GM21381 (cell line): Measurements from ENCODE around the gene MORC1.
"Not testable (repeated sequence)": the region's sequence is repeated elsewhere in the genome, so short reads cannot be mapped to it uniquely, and the experiment has no call there.

Source experiments
- ATAC-seq: cut with Tn5 transposase; IDR thresholded peaks from one replicate; pipeline ENCODE4 v1.9.1; 2021; ENCODE audit warnings: mild to moderate bottlenecking, moderate library complexity; ENCODE audit not compliant: unreplicated experiment

MORC1 gene, protein sequence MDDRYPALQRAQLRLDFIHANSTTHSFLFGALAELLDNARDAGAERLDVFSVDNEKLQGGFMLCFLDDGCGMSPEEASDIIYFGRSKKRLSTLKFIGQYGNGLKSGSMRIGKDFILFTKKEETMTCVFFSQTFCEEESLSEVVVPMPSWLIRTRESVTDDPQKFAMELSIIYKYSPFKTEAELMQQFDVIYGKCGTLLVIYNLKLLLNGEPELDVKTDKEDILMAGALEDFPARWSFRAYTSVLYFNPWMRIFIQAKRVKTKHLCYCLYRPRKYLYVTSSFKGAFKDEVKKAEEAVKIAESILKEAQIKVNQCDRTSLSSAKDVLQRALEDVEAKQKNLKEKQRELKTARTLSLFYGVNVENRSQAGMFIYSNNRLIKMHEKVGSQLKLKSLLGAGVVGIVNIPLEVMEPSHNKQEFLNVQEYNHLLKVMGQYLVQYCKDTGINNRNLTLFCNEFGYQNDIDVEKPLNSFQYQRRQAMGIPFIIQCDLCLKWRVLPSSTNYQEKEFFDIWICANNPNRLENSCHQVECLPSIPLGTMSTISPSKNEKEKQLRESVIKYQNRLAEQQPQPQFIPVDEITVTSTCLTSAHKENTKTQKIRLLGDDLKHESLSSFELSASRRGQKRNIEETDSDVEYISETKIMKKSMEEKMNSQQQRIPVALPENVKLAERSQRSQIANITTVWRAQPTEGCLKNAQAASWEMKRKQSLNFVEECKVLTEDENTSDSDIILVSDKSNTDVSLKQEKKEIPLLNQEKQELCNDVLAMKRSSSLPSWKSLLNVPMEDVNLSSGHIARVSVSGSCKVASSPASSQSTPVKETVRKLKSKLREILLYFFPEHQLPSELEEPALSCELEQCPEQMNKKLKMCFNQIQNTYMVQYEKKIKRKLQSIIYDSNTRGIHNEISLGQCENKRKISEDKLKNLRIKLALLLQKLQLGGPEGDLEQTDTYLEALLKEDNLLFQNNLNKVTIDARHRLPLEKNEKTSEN

GRCh38 chr3:109117939-109118338 lies at the start of gene MORC1:
Gene MORC1 (minus strand): TSS chr3:109118134. CDS start chr3:109118059, 75 bp downstream.
- no peak for ATAC-seq

- no peak for ATAC-seq
These were observed 48.0 kb upstream of the MORC1 start for GRCh38 chr3:109165905-109166304.

DNA sequence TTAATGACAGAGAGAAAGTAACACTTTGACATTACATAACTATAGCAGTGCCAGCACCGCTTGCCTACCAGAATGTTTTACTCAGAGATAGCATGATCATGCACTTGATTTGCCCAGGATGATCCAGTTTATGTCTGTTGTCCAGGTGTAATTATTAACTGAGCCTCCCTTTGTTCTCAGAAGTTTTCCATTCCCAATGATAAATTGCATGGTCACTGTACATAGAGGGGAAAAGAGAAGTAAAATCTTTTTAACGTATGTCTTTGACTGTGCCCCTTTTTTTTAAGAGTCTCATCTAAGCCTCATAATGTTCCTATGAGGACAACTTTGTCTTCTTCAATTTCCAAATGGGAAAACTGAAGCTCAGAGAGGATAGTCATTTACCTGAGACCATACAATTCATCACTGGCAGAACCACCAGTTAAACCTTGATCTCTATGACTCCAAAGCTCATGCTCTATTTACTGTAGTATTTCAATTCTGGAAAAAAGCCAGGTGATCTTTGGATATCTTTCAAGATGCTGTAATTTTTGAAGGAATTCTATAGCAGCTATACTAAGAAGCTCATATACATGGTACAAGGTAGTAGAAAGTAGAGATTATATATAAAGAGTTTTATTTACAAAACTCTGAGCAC lies 43.7 kb upstream of the MORC1 start:
- no peak for ATAC-seq

DNA sequence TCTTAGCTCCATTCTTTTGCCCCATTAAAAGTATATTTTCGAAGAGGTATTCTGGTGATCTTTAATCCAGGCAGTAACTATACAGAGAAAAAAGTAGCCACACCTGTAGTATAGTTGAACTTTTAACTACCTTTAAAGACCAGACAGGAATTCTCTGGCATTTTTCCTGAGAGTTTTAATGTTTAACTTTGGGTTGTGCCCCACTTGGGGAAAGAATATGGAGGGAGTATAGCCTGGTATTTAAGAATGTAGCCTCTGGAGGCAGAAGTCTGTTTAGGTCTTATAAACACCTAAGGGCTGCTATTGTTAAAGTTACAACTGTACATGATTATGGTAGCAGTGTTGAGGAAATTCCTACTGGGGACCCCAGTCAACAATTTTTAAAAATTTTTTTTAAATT lies 37.9 kb upstream of the MORC1 start:
- ATAC-seq, result no peak

- no peak for ATAC-seq
These were observed 37.0 kb upstream of the MORC1 start for GRCh38 chr3:109154979-109155378.

DNA sequence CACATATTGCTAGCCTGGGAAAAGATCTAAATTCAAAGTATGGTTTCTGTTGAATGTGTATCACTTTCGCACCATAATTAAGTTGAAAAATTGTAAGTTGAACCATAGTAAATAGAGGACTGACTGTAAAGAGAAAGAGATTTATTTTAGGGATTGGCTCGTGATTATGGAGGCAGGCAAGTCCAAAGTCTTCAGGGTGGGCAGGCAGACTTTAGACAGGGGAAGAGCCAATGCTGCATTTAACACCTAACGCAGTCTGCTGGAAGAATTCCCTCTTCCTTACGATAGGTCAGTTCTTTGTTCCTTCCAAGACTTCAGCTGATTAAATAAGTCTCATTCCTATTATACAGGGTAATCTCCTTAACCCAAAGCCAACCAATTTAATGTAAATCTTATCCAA lies 34.4 kb upstream of the MORC1 start:
- ATAC-seq, result no peak

- ATAC-seq, result no peak
These were observed 31.1 kb upstream of the MORC1 start for GRCh38 chr3:109149078-109149477.

DNA sequence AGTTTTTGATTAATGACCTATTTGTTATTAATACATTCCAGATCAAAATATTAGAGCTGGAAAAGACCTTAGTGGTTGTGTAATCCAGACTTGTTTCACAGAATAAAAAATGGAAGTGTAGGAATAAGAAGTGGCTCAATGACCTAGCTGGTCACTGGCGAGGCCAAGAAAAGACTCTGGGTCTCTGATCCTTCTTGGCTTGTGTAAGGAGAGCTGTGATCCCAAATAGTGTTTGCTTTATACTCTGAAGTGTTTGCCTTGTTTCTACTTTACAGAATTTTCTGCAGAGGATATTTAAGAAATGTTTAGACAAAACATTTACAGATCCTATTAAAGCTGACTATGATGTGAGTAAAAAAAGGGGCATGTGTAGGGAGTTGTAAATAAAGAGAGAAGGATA lies 25.7 kb upstream of the MORC1 start:
- ATAC-seq, result no peak

- no peak for ATAC-seq
These were observed 22.4 kb upstream of the MORC1 start for GRCh38 chr3:109140318-109140717.

- ATAC-seq, result no peak
These were observed 19.8 kb upstream of the MORC1 start for GRCh38 chr3:109137761-109138160.

DNA sequence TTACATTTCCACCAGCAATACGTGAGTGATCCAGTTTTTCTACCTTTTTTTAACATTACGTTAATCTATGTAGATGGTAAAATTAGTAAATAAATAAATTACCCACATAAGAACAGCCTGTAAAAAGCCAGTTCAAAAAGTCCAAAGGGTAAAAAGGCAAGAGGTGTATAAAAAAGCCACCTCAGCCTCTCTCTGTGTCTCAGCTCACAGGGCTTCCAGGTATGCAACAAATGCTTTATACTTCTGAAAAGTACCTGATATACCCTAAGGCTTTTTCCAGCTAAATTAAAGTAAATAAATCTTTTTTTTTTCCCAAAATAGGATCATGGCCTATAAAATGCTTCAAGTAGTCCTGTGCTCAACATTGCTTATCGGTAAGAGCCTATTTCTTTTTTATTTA lies 18.6 kb upstream of the MORC1 start, which contains the start of gene C3orf85:
TSS of gene C3orf85 (plus strand) at position 197 of the 400 bp plus-strand sequence. CDS start at position 326, 129 bp downstream.
- no peak for ATAC-seq

GRCh38 chr3:109133474-109133816 lies 15.5 kb upstream of the MORC1 start:
- ATAC-seq, result not testable (repeated sequence)

DNA sequence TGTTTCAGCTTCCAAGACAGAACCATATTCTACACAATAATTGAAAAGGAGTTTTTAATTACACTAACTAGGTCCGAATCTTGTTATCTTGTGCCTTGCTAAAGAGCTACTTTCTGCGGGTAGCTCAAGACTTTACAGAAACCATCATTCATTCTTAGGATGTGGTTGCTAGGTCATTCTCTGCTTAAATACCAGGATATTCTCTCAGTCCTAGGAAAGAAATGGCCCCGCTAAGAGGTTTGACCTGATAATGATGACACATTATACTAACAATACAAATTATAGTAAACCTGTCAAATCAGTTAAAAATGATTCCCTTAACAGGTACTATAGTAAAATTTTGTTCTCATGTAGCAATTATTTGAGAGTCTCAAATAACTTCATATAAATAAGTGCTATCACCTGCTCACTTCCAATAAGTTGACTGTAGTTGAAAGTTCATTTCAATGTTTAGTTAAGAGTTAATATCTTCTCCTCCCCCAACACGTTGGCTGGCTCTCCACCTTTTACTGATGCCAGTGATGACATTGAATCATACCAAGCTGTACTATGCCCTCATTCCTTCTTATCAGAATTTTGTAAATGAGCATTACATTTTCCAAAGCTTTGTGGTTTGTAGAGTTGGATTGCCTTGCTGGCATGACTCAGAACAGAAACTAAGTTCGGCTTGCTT lies 15.0 kb upstream of the MORC1 start:
- no peak for ATAC-seq

- no peak for ATAC-seq
These were observed 13.3 kb upstream of the MORC1 start for GRCh38 chr3:109131276-109131675.

- ATAC-seq, result no peak
These were observed 9.6 kb upstream of the MORC1 start for GRCh38 chr3:109127553-109127952.

DNA sequence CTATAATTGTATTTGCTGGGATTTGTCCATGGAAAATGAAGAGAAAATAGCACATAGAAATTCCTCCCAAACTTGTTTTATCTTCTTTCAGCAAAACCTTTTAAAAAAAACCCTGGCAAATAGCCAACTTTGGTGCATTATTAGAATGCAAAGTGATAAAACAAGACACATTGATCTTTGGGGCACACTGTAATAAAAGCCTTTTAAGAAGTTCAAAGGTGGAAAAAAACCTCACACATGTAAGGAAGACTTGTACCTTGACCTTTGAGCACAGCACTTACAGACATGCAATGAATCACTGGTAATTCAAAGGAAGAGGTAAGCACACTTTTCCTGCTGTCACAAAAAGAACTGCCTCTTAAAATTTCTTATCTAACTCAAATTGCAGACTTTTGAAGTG lies 8.0 kb upstream of the MORC1 start:
- no peak for ATAC-seq

DNA sequence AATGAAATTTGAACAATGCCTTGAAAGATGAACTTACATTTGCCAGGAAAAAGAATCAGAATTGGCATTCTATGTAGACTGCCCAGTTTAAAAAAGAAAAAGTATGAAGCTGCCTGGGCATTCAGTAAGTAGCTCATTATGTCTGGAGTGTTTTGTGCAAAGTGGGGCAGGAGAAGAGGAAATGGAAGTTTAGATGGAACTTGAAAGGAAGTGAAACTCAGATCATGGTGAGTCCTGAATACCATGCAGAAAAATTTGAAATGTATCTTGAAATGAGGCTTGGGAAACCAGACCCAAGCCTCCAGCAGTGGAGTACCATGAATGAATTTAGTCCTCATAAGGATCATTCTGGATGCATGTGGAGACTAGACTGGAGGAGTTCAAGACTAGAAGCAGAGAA lies 4.8 kb upstream of the MORC1 start:
- ATAC-seq, result no peak

GRCh38 chr3:109118584-109118983 lies 650 bp upstream of the MORC1 start:
- no peak for ATAC-seq

DNA sequence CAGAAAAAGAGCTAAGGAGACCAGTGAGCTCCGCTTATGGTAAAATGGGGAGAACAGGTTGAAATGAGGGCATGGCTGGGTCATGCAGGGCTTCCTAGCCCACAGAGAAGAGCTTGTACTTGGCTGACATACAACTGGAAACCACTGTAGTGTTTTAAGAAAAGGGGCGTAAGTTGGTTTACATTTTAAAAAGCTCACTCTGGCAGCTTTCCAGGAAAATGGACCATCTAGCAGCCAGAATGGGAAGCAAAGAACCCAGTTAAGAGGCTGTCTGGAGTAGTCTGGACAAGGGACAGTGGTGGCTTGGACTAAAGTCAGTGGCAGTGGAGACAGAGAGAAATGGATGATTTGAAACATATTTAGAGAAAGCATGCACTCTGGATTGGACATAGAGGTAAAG lies 1.9 kb downstream of the MORC1 start:
- ATAC-seq, result no peak

DNA sequence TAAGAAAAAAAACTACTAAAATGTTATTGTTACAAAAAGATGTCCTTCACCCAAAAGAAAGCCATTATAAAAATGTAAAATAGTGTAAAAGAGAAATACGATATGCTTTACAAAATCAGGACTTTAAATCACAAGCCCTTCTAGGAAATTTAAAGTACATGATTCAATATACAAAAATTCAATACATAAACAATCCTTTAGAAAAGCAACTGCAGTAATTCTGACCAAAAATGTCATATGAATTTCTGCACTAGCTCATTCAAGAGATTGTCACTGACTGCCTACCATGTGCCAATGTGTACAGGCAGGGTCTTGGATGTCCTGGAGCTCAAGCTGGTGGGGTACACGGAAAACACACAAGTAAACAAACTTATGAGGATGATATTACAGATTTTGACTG lies 2.5 kb downstream of the MORC1 start:
- no peak for ATAC-seq

DNA sequence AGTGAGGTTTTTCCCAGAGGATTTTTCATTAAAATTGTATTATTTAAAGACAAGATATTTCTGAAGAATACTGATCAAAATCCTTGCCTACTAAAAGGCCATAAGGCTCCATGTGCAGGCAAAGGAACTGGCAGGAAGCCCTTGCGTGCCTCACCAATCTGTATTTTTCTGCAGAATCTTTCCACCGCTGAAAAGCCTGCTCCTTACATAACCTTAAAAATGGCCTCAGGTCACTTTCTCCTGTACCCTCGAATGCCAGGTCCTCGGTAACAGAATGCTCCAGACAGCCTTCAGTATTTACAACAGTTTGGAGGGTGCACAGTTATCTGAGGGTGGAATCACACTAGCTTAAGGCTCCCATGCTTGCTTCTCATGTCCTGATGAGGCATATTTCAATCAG lies 3.2 kb downstream of the MORC1 start:
- no peak for ATAC-seq
